ENCODE measurements around the gene CCP110. TPM values are rescaled to one million over a fixed set of nuclear protein-coding genes. Genes with fewer than 3 reads are reported as not detected.

The CCP110 gene
- total RNA-seq, 1 experiment from 2014 or later, result 31.8 TPM

DNA sequence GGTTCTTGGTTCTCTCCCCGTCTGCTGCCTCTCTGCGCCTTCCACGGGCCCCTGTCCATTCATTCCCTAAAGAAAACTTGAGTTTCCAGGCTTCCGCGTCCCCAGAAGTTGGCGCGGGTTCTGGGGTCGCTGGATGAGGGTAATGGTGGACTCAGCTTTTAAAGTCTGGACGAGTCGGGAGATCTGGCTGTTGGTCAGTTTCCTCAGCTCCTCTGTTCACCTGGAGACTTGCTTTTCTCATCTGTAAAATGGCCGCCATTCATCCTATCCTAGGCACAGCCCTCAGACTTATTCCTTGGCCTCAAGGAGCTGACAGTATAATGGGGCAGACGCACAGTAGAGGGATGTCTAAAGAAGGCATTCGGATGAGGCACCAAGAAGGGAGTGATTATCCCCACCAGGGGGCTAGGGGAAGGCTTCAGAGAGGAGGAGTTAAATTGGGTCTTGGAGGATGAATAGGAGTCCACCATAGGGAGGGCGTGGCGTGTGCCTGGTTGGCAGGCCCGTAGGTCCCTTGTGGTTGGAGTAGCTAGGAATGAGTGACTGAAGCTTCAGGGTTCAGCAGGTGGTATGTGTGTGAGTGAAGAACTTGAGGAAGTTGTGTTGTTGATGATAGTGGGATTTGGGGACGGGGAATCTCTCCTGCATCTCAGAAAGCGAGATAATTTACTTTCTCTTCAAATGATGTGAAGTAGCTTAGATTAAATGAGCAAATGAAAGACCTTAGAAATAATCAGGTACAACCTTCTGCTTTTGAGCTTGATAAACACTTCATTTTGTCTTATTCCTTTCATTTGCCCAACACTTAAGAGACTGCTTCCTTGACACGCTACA lies 32.4 kb downstream of the CCP110 start:
- in situ Hi-C loops (cut with HindIII; ENCODE audit: low pct_unique_long_range_greater_than_20kb, low sequenced_read_pairs) (no loop called here), intact Hi-C loops (cut with micrococcal nuclease; ENCODE audit: unreplicated experiment) (no loop called here)
- POLR2A ChIA-PET, result interaction anchor here (0.6 to 1.3 kb wide), 6 partner anchors 17 to 210 kb away, joined by 3 to 8 read pairs (median 4); no protein-coding TSS in a partner anchor
- DNase-seq (ENCODE audit: low read depth, low spot score) (peak; percentile 84), ATAC-seq (peak; percentile 75)
- TSS peak; percentile 86 for BruUV-seq (replicated peaks)
- Histone ChIP-seq H3K27ac (ENCODE audit: low read length) (peak overlapping the region; percentile 98), H3K4me1 (ENCODE audit: control insufficient read depth, insufficient read depth, low read length) (peaks cover 15% of the 10 kb centered on the region), H3K36me3 (ENCODE audit: control insufficient read depth, insufficient read depth, low read length) (peaks cover 6% of the 10 kb centered on the region), H3K27me3 (ENCODE audit: control insufficient read depth, insufficient read depth, low read length) (no peaks in the 10 kb centered on the region), H3K9me3 (ENCODE audit: control insufficient read depth, insufficient read depth, low read depth, low read length) (no peaks in the 10 kb centered on the region), H3K4me3 (ENCODE audit: low read depth in 2 of 2, low read length in 2 of 2) (peak overlapping the region; percentile 78 to 95)
- TF ChIP-seq CTCF (IDR thresholded peaks at IDR 0.05) (0 out of 2 replicates have a peak, but pooled peaks have one; percentile 1), TCF7L2 (IDR thresholded peaks at IDR 0.05; ENCODE audit: low read depth, low read length) (no peak), POLR2AphosphoS5 (IDR thresholded peaks at IDR 0.05; ENCODE audit: low read depth, low read length) (no peak), SIN3A (IDR thresholded peaks at IDR 0.05; ENCODE audit: borderline replicate concordance, insufficient read depth, low read depth, low read length) (no peak)
- CTCF ChIA-PET, result interaction anchor here (0.6 to 1.7 kb wide), 3 partner anchors 28 to 489 kb away, joined by 3 to 7 read pairs (median 3); partner anchors contain the start of gene COQ7

DNA sequence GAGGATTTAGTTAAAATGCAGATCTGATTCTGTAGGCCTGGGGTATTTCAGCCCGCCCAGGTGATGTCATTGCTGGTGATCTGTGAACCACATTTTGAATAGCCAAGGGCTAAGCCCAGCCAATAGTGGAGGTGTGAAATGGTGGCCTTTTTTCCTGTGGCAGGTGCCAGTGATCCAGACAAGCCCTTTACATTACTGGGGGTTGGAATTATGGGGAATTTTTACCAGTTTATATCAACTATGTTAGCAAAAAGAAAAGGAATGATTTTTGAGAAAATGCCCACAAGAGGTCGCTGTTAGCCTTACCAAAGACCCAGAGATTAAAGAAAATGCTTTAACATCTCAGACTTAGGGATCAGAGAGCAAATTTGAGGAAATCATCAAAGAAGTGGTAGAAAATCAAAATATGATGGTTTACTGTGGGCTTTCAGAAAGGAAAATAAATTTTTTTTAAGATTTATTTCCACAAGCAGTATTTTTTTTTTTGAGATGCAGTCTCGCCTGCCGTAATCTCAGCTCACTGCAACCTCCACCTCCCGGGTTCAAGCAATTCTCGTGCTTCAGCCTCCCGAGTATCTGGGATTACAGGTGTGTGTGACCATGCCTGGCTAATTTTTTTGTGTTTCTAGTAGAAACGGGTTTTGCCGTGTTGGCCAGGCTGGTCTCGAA lies 35.6 kb downstream of the CCP110 start:
- intact Hi-C loops (cut with micrococcal nuclease; ENCODE audit: unreplicated experiment), result no loop called here
- CTCF ChIA-PET, result interaction anchor here (0.7 to 0.8 kb wide), 3 partner anchors 20 to 1551 kb away, joined by 3 to 4 read pairs (median 3); no protein-coding TSS in a partner anchor
- no TSS peak for BruUV-seq (replicated peaks)

More for the DNA sequence above, 35.6 kb downstream of the CCP110 start:
- Histone ChIP-seq H3K9me3 (ENCODE audit: control insufficient read depth, insufficient read depth, low read depth, low read length) (no peaks in the 10 kb centered on the region), H3K4me3 (ENCODE audit: low read depth in 2 of 2, low read length in 2 of 2) (no peak overlapping the region), H3K4me1 (ENCODE audit: control insufficient read depth, insufficient read depth, low read length) (peaks cover 10% of the 10 kb centered on the region), H3K36me3 (ENCODE audit: control insufficient read depth, insufficient read depth, low read length) (no peaks in the 10 kb centered on the region), H3K27me3 (ENCODE audit: control insufficient read depth, insufficient read depth, low read length) (no peaks in the 10 kb centered on the region), H3K27ac (ENCODE audit: low read length) (no peak overlapping the region)
- no peak for ATAC-seq
- TF ChIP-seq POLR2AphosphoS5 (IDR thresholded peaks at IDR 0.05; ENCODE audit: low read depth, low read length) (no peak), CTCF (IDR thresholded peaks at IDR 0.05) (peak; percentile 89), TCF7L2 (IDR thresholded peaks at IDR 0.05; ENCODE audit: low read depth, low read length) (no peak), SIN3A (IDR thresholded peaks at IDR 0.05; ENCODE audit: borderline replicate concordance, insufficient read depth, low read depth, low read length) (no peak)
- TF ChIP-seq, protein P1, sequence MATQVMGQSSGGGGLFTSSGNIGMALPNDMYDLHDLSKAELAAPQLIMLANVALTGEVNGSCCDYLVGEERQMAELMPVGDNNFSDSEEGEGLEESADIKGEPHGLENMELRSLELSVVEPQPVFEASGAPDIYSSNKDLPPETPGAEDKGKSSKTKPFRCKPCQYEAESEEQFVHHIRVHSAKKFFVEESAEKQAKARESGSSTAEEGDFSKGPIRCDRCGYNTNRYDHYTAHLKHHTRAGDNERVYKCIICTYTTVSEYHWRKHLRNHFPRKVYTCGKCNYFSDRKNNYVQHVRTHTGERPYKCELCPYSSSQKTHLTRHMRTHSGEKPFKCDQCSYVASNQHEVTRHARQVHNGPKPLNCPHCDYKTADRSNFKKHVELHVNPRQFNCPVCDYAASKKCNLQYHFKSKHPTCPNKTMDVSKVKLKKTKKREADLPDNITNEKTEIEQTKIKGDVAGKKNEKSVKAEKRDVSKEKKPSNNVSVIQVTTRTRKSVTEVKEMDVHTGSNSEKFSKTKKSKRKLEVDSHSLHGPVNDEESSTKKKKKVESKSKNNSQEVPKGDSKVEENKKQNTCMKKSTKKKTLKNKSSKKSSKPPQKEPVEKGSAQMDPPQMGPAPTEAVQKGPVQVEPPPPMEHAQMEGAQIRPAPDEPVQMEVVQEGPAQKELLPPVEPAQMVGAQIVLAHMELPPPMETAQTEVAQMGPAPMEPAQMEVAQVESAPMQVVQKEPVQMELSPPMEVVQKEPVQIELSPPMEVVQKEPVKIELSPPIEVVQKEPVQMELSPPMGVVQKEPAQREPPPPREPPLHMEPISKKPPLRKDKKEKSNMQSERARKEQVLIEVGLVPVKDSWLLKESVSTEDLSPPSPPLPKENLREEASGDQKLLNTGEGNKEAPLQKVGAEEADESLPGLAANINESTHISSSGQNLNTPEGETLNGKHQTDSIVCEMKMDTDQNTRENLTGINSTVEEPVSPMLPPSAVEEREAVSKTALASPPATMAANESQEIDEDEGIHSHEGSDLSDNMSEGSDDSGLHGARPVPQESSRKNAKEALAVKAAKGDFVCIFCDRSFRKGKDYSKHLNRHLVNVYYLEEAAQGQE (IDR thresholded peaks at IDR 0.05; ENCODE audit: insufficient read depth in 1 of 2, low read depth in 2 of 2, low read length in 1 of 2), result no peak
- in situ Hi-C loops (cut with HindIII; ENCODE audit: low pct_unique_long_range_greater_than_20kb, low sequenced_read_pairs), result no loop called here
- peak; percentile 32 for DNase-seq (ENCODE audit: low read depth, low spot score)
- POLR2A ChIA-PET, result no interaction called here
